Transverse colon (tissue), 4 donors: ENCODE results near the gene RHBDD1.

Experiments used
- CTCF ChIP-seq, 5 experiments: fragments of 200-600 bp in 3 of 5; fragments of 450-650 bp in 2 of 5; sonication (generic) in 3 of 5; IDR thresholded peaks; 1 replicate in 2 of 5; 2 replicates in 3 of 5; pipeline ENCODE4 v1.5.1; 2016 to 2017; ENCODE audit warnings: antibody characterized with exemption in 5 of 5, inconsistent platforms in 3 of 5, mild to moderate bottlenecking in 2 of 5, moderate library complexity in 1 of 5
- EP300 ChIP-seq: sonication (generic); formaldehyde crosslinking; IDR thresholded peaks from one replicate; pipeline ENCODE4 v1.6.1; 2017; ENCODE audit warnings: antibody characterized with exemption, low read depth
- POLR2AphosphoS5 ChIP-seq, 3 donors: sonication (generic); formaldehyde crosslinking; IDR thresholded peaks; one replicate each; pipeline ENCODE4 v1.6.1; 2016; ENCODE audit warnings: antibody characterized with exemption in 3 of 3

GRCh38 chr2:226799976-226800940, 35.6 kb upstream of the RHBDD1 start:
- peak in 2 of 5 experiments; percentile 7 to 40 for TF ChIP-seq CTCF (IDR thresholded peaks at IDR 0.05)
- TF ChIP-seq EP300, result no peak
- TF ChIP-seq POLR2AphosphoS5 (IDR thresholded peaks at IDR 0.05), result no peak
